GM18526 (cell line): Measurements from ENCODE around the gene FABP1.

Experiments
- POLR2A ChIP-seq: IDR thresholded peaks from 3 replicates; pipeline ENCODE4 v1.6.1; 2011; ENCODE audit not compliant: insufficient read length; ENCODE audit errors: extremely low read depth

The FABP1 gene

DNA sequence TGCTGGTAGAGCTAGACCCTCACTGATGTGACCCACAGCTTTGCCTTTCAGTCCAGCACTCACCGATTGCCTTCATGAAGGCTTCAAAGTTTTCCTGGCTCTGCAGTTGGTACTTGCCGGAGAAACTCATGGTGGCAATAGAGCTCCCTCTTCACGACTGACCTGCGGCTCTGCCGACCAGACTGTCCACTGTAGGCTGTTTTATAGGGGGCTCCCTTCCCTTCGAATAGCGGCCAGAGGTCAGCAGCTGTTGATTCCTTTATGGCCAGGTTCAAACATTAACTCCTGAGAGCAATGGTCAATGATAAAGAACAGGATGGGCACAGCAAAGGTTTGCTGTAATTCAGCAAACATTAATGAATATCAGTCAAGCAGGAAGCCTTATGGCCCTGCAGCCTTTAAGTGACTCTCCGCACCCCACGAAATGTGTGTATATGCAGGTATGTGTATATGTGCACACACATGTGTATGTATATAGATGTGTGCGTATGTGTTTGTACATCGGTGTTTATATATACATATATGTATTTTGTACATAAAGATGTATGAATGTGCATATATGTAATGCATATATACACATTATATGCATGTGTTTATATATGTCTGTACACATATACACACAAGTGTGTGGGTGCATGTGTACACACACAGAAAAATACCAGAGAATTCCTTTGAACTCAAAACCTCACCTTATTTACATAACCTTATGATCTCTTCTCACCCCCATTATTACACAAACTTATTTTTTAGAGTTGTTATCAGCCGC lies at the start of gene FABP1:
TSS of gene FABP1 (minus strand) at position 175 of the 766 bp plus-strand sequence. CDS start at position 130, 45 bp downstream.
- no peak for TF ChIP-seq POLR2A

DNA sequence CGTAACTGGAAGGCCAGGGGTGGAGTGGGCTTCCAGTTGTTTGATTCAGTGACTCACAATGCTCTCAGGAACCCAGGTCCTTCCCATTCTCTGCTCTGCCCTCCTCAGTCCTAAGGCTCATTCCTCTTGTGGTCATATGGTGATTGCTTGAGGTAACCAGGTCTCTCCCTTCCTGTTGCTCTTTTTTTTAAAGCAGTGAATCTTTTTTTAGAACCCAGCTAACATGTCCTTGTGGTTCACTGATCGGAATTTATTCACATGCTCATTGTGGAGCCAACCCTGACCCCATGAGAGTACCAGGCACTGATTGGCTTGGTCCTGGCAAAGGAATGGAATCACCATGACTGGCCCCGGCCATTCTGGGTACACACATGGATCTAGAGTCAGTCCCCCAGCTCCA lies 49.7 kb upstream of the FABP1 start:
- TF ChIP-seq POLR2A = no peak

DNA sequence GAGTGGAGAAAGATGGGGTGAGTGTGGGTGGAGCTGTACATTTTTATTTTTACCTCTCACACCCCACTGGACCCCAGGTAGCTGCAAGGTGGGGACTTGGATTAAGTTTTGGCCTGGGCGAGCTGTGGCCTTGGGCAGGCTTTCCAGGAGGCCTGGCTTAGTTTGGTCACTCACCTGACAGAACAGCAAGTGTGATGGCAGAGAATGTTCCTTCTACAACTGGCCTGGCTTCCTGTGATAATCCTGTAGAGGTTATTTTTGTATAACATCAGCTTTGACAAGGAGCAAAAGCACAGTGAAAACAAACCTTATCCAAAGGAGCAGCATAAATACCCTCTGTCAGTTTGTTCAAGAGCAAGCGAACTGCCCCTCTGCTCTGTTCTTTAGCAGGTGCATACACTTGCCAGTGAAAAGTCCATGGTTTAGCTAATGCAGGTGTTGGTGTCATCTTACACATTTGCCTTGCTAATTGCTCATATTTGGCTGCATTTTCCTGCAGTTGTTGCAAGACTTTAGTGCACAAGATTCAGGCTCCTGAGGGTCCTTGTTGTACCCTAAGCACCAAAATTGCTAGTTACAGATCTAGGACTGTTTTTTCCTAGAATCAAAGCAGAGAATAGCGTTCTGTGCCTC lies 48.6 kb upstream of the FABP1 start:
- TF ChIP-seq POLR2A = no peak

DNA sequence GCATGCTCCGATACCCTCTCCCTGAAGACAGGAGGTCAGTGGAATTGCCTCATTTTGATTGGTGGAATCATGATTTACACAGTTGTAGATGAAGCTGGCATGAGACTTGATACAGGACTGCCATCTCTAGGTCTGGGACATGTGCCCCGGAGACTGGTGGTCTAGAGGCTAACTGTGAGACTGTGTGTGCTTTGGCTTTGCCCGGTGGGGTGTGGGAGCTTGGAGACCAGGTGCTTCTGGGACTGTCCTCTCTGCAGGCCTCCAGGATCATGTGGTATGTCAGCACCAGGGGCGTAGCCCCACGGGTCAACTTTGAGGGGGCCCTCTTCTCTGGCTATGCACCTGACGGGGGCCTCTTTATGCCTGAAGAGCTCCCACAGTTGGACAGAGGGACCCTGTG lies 45.0 kb upstream of the FABP1 start:
- TF ChIP-seq POLR2A = no peak

DNA sequence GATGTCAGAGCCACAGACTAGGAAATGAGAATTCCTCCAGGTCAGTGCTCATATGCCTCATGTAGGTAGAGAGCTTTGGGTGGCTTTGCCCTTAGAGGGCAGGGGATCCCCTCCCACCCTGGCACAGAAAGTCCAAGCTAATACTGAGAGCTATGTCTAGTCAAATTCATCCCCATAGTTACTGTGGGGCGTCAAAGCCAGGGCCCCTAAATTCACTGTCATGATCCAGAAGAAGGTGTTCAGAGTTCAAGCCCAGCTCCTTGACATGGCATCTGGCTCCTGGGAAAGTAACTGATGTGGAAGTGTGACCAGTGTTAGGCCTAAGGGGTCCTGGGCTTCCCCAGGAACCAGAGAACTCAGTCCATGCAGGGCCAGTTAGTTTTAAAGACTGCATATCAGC lies 44.1 kb upstream of the FABP1 start:
- no peak for TF ChIP-seq POLR2A

DNA sequence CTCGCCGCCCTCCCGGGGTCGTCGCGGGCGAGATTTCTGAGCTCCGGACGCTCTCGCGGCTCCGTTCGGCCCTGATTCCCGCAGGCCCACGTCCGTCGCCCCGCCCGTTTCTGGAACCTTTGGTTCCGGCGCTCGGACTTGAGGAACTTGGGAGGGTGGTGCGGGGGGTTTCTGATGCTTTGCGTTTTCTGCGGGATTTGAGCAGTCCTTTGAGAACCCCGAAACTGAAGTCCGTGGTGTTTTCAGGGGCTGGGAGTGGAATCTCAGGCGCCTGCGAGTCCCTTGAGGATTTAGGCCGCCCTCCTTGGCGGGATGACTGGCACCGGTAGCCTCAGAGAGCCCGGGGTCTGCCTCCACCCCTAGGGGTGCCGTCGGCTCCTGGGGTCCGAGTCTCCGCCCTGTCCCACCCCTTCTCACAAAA lies 42.6 kb upstream of the FABP1 start:
- TF ChIP-seq POLR2A = no peak

DNA sequence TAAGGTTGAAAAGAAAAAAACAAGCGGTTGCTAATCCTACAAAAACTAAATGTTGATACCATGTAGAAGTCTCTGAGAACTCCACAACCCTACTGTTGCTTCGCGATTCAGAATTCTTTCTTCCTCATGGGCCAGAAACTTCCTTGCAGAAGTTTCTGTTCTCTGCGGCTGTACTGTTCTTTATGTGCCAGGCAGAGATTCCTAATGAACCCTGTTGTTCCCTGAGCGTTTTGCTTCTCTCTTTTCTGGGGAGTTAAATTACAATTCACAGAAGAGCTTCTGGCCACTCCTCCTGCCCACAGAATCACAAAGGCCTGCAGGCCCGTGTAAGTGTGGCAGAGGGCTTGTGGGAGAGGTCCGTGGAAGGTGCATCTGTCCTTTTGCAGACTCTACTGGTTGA lies 40.5 kb upstream of the FABP1 start:
- TF ChIP-seq POLR2A = no peak

DNA sequence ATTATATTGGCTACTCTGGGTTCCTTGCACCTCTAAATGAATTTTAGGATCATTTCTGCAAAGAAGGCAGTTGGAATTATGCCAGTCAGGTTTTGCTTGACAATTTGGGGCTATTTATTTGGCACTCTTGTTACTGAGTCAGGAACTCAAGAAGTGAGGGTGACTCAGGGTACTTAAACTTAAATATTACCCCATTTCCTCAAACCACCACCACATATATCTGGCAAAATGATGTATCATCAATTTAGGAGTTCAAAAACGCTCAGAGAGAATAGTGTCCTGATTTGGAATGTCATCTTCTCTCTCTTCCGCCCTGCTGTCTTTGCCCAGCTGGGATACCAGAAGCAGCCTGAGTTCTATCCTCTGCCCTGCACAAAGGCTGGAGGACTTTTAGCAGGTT lies 39.9 kb upstream of the FABP1 start:
- TF ChIP-seq POLR2A = no peak

DNA sequence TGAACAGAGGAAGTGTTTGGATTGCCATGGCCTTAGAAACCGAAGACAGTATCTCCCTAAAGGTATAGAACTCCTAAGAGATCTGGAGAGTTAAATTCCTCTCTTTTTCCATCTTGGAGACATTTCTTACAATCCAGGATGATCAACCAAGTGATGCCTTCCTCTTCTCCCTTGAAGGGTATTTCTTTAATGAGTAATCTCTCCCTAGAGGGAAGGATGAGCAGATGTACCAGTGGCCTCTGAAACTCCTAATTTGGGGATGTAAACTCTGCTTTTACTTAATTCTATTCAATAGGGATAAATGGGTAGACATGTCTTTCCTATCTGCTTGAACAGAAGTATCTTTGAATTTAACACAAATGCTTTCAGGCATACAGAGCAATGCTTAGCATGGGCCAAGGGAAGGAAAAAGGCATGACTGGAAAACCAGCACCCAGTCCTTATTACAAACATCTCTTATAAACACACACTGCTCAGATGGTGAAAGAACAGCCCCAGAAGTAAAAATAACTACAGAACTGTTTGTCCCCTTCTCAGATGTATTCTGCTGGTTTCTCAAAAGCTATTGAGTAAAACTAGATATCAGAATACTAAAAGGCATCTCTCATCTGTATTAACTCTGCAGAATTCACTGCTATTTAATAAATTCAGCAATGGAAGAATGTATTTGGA lies 37.6 kb upstream of the FABP1 start:
- TF ChIP-seq POLR2A = no peak

DNA sequence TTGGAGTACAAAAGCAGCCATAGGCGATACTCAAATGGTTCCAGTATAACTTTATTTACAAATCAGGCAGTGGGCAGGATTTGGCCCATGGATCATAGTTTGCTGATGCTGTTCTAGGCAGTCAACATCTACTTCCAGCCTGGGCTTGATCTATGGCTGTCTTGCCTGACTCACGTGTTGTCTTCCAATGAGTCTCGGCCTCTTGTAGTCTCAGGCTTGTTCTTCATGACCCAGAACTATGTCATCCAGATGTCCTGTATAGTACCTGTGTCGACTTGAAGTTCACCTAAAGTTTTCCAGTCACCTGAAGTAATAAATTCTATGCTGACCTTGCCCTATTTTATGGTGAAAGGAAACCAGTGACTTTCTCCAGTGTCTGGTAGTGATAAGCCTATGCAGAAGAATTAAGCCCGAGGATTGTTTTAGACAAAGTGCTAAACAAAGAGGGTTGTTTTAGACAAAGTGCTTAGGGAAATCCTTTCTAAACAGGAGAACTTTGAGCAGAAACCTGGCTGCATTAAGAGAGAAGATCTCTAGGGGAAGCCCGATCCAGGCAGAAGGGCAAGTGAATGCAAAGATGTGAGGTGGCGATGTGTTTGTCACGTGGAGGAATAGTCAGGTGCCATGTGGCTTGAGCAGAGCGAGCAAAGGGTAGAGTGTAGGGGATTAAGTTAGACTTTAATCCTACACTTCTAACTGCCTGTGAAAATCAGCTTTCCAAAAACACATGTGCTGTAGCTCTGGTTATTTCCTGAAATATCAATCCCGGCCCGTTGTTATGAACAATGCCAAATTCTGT lies 33.8 kb upstream of the FABP1 start:
- TF ChIP-seq POLR2A = no peak

DNA sequence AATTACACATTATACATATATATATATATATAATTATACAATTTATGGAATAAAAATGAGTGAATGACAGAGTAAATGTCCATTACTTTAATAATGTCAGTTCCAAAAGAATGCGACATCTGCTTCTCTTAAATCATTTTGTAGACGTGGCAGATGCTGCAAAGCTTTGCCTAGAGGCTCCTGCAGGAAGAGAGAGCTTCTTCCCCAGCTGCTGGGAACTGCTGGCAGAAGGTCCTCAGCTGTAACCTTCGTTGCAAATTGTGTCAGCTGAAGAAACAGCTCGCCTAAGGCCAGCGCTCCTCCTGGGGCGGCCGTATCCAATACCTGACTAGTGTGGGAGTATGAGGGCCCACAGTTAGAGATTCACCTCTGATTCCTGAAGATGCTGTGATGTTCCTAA lies 32.7 kb upstream of the FABP1 start:
- TF ChIP-seq POLR2A = no peak

DNA sequence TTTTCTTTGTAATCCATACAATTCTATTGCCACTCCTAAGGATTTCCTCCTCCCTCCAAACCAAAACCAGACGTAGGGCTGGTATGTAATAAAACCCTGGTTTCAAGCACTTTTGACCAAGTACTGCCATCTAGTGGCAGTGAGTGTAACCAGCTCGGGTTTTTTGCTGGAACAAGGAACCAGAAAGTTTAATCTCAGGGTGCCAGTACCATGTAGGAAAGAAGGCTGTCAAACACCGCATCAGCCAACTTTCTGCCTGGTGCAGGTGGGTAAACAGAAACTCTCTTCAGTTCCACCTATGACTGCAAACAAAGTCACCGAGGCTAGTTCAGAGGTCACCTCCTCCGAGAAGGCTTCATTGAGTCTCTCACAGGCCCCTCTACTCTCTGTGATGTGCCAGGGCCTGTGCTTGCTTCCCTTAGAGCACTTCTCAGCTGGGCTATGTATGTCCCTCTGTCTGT lies 32.1 kb upstream of the FABP1 start:
- TF ChIP-seq POLR2A = no peak

DNA sequence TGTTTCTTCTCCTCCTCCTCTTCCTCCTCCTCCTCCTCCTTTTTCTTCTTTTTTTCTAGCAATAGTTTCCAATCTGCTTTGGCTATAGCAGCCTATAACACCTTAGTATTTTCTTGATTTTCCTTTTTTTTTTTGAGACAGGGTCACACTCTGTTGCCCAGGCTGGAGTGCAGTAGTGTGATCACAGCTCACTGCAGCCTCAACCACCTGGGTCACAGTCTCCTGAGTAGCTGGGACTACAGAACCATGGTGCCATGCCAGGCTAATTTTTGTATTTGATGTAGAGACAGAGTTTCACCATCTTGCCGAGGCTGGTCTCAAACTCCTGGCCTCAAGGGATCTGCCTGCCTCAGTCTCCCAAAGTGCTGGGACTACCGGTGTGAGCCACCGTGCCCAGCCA lies 31.6 kb upstream of the FABP1 start:
- TF ChIP-seq POLR2A = no peak

DNA sequence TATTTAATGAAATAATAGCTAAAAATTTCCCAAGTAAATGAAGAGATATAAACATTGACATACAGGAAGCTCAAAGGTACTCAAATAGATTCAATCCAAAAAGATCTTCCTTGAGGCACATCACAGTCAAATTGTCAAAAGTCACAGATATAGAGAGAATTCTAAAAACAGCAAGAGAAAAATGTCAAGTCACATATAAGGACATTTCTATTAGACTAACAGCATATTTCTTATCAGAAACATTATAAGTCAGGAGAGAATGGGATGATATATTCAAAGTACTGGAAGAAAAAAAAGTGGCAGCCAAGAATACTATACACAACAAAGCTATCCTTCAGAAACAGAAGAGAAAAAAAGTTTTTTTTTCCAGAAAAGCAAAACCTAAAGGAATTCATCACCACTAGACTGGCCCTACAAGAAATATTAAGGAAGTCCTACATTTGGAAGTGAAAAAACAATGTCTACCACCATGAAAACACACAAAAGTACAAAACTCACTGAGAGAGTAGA lies 21.1 kb upstream of the FABP1 start:
- no peak for TF ChIP-seq POLR2A

DNA sequence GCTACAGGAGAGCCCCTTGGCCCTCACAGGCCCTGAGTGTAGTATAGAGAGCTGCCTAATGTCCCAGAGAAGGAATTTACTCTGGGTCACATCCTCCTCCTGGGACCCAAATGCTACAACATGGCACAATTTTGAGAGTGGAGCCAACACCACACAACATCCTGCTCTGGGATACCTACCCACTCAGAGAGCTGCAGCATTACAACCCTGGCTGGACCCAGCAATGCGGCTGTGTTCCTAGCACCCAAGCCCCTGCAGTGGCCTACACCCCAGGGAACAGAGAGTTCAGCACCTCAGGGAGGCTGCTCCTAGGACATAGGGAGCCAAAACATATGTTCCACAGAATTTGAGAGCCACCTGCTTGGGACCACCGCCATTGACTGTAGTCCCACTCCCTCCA lies 19.3 kb upstream of the FABP1 start:
- TF ChIP-seq POLR2A = no peak
